ENCODE data around the gene FBXO17. TPM values are rescaled to one million over a fixed set of nuclear protein-coding genes. Genes with fewer than 3 reads are reported as not detected.

FBXO17 gene
- total and polyA plus RNA-seq, 2 donors (not counting 3 experiments of a cell fraction or from before 2014, with no cell fraction given): 21.8 to 23.8 TPM

GRCh38 chr19:38945562-38946228 is 29.8 kb downstream of the FBXO17 start:
- H3K36me3 ChIP-seq (ENCODE audit: control insufficient read depth in 2 of 2, extremely low read depth in 1 of 2, insufficient read depth in 2 of 2, low read length in 2 of 2): peaks cover 0 to 2% of the 10 kb centered on the region in 2 experiments
- ChIA-PET CTCF (no interaction called here), POLR2A (no interaction called here)
- no peaks in the 10 kb centered on the region for H3K27me3 ChIP-seq (ENCODE audit: control insufficient read depth in 2 of 2, insufficient read depth in 2 of 2, low read length in 2 of 2)
- no peaks in the 10 kb centered on the region for H4K20me1 ChIP-seq (replicated peaks; ENCODE audit: control insufficient read depth, extremely low read depth, insufficient read depth, low read length)
- no peaks in the 10 kb centered on the region for H3K9me1 ChIP-seq (replicated peaks; ENCODE audit: control insufficient read depth, extremely low read depth, insufficient read depth, low read length)
- H3K9ac ChIP-seq (replicated peaks; ENCODE audit: extremely low read depth, insufficient read depth, low read length): no peak overlapping the region
- no peak overlapping the region for H3K4me3 ChIP-seq (replicated peaks in 1 of 3; ENCODE audit: insufficient read depth in 1 of 3, low read depth in 1 of 3, low read length in 3 of 3)
- no peak overlapping the region for H2AFZ ChIP-seq (ENCODE audit: low read depth, low read length)
- FAIRE-seq (no peak), DNase-seq (ENCODE audit: low read depth, low spot score) (no peak)
- TF ChIP-seq MAX (IDR thresholded peaks at IDR 0.05; ENCODE audit: insufficient read depth, insufficient read length) (no peak), JUN (IDR thresholded peaks at IDR 0.05; ENCODE audit: borderline replicate concordance, insufficient read depth, insufficient read length, low read depth) (no peak), POLR2A (IDR thresholded peaks at IDR 0.05; ENCODE audit: low read depth, low read length) (no peak), CTCF (IDR thresholded peaks at IDR 0.05; ENCODE audit: extremely low read depth in 1 of 2, insufficient read depth in 1 of 2, low read depth in 1 of 2, low read length in 2 of 2) (no peak), GATA2 (IDR thresholded peaks at IDR 0.05; ENCODE audit: insufficient read depth, insufficient read length, low read depth, low read length) (no peak), EZH2 (IDR thresholded peaks at IDR 0.05; ENCODE audit: borderline replicate concordance, low read depth, low read length, severe bottlenecking) (no peak), FOS (IDR thresholded peaks at IDR 0.05; ENCODE audit: borderline replicate concordance, insufficient read depth, low read length) (no peak), MYC (IDR thresholded peaks at IDR 0.05; ENCODE audit: low read depth, low read length) (no peak), POLR2AphosphoS5 (IDR thresholded peaks at IDR 0.05; ENCODE audit: insufficient read depth, low read depth, low read length) (no peak)
- H3K4me1 ChIP-seq (ENCODE audit: control insufficient read depth, extremely low read depth, insufficient read depth, low read length): no peaks in the 10 kb centered on the region
- intact Hi-C loops (cut with micrococcal nuclease) (no loop called here), dilution Hi-C loops (cut with MboI; ENCODE audit: extremely low pct_ligation_motif_present, low sequenced_read_pairs) (no loop called here)
- BruUV-seq (replicated peaks): no TSS peak
- H3K27ac ChIP-seq (ENCODE audit: insufficient read depth, low read depth, low read length): no peak overlapping the region
- H3K9me3 ChIP-seq (replicated peaks; ENCODE audit: control insufficient read depth, insufficient read depth, low read length): no peaks in the 10 kb centered on the region
- H3K4me2 ChIP-seq (ENCODE audit: insufficient read depth, low read length): no peak overlapping the region
- no peaks in the 10 kb centered on the region for H3K79me2 ChIP-seq (ENCODE audit: control insufficient read depth, insufficient read depth, low read length)

Measured in endothelial cell of umbilical vein (primary cell).